Right lobe of liver (tissue), 6 donors: ENCODE data around the gene LHFPL2. TPM values are rescaled to one million over a fixed set of nuclear protein-coding genes. Genes with fewer than 3 reads are reported as not detected.

Source experiments
- ATAC-seq, 4 donors: fragments of 200-7000 bp; cut with Tn5 transposase; one replicate each; pipeline ENCODE4 v1.9.1; 2020; ENCODE audit warnings: mild to moderate bottlenecking in 4 of 4, moderate library complexity in 4 of 4
- DNase-seq, 3 donors: peaks; one replicate each; pipeline ENCODE4 v3.0.0-alpha.2; 2020
- H3K27ac ChIP-seq, 3 donors: fragments of 200-600 bp; one replicate each; pipeline ENCODE4 v1.8.0; 2022
- H3K27me3 ChIP-seq, 2 donors: fragments of 200-600 bp; one replicate each; pipeline ENCODE4 v1.8.0; 2022
- H3K36me3 ChIP-seq, 4 donors: fragments of 200-600 bp; sonication (generic) in 1 of 4; one replicate each; pipeline versions ENCODE4 v1.5.1 to v1.8.0; 2017 to 2022; ENCODE audit warnings: control low read depth in 1 of 4
- H3K4me1 ChIP-seq, 4 donors: fragments of 200-600 bp; sonication (generic) in 1 of 4; one replicate each; pipeline versions ENCODE4 v1.5.1 to v1.8.0; 2017 to 2022; ENCODE audit warnings: control low read depth in 1 of 4
- H3K4me3 ChIP-seq, 3 donors: fragments of 200-600 bp; one replicate each; pipeline ENCODE4 v1.8.0; 2022
- H3K9me3 ChIP-seq, 4 donors: fragments of 200-600 bp; sonication (generic) in 1 of 4; one replicate each; pipeline versions ENCODE4 v1.5.1 to v1.8.0; 2017 to 2022; ENCODE audit warnings: control low read depth in 1 of 4
- CTCF ChIP-seq, 4 donors: fragments of 200-600 bp in 3 of 4; fragments of 450-650 bp in 1 of 4; IDR thresholded peaks; one replicate each; pipeline versions ENCODE4 v1.5.1 to v1.8.0; 2016 to 2022; ENCODE audit warnings: antibody characterized with exemption in 4 of 4, mild to moderate bottlenecking in 2 of 4
- POLR2A ChIP-seq: fragments of 450-650 bp; IDR thresholded peaks from one replicate; pipeline ENCODE4 v1.6.1; 2017; ENCODE audit warnings: antibody characterized with exemption, mild to moderate bottlenecking
- WGBS: methylation state at CpG from one replicate; pipeline ENCODE4 v1.1.6; 2018; ENCODE audit warnings: low coverage, low lambda C conversion rate; ENCODE audit not compliant: insufficient coverage; ENCODE audit errors: missing lambda C conversion rate; 5-methylcytosine and 5-hydroxymethylcytosine counted together
- intact Hi-C, 2 donors: fragments of 100-400 bp; cut with DNase I; formaldehyde crosslinking; loops; one replicate each; pipeline versions ENCODE4 v1.11.2 to v1.14.1; 2022
- total RNA-seq, 6 experiments: library from RNA; depleted of rRNA in 2 of 6; stranded (reverse); fragments of >200 nt in 2 of 6; fragmentation: NEBNext Ultra II Directional in 3 of 6; extraction: Animal tissue kit (Norgen Biotek cat#: 25700) in 3 of 6; gene quantifications; one replicate each; pipeline versions ENCODE4 v1.1.0 to v1.2.4, GENCODE V29; 2016 to 2023
- donor health status: DM: no; HTN: yes; CAD: no.
- donor health status: DM: no; HTN: no; CAD: no.
- donor health status: DM: no; HTN: no; CAD: no.
- donor health status: DM: no; HTN: yes; CAD: no.
- donor health status: DM: no; HTN: yes; CAD: no.

LHFPL2 gene
- total RNA-seq, 6 experiments from 2014 or later, result 2.6 to 11.8 (median 4.3) TPM

GRCh38 chr5:78570646-78571045, 77.9 kb downstream of the LHFPL2 start:
- Histone ChIP-seq H3K27ac (no peak overlapping the region), H3K36me3 (no peaks in the 10 kb centered on the region), H3K9me3 (no peaks in the 10 kb centered on the region), H3K4me3 (no peak overlapping the region), H3K4me1 (peaks cover 0 to 13% (median 0%) of the 10 kb centered on the region in 4 donors), H3K27me3 (no peaks in the 10 kb centered on the region)
- intact Hi-C loops, result no loop called here
- ATAC-seq (no peak), DNase-seq (no peak)
- 78% methylated on average over 5 of the region's 5 CpGs for WGBS
- TF ChIP-seq CTCF (IDR thresholded peaks at IDR 0.05) (no peak), POLR2A (no peak)

GRCh38 chr5:78569441-78569840, 79.1 kb downstream of the LHFPL2 start:
- H3K27me3 ChIP-seq, result no peaks in the 10 kb centered on the region
- no peaks in the 10 kb centered on the region for H3K9me3 ChIP-seq
- peak in 1 of 4 donors; percentile 12 for ATAC-seq
- peak in 1 of 3 donors; percentile 43 for DNase-seq
- intact Hi-C loops, result no loop called here
- H3K4me3 ChIP-seq, result no peak overlapping the region
- H3K36me3 ChIP-seq, result no peaks in the 10 kb centered on the region
- H3K4me1 ChIP-seq, result peaks cover 0 to 6% (median 0%) of the 10 kb centered on the region in 4 donors
- no peak for TF ChIP-seq POLR2A
- no peak for TF ChIP-seq CTCF (IDR thresholded peaks at IDR 0.05)
- no peak overlapping the region for H3K27ac ChIP-seq
- WGBS, result 23% methylated on average over 5 of the region's 10 CpGs

- H3K36me3 ChIP-seq, result no peaks in the 10 kb centered on the region
- intact Hi-C loops, result no loop called here
- no peaks in the 10 kb centered on the region for H3K9me3 ChIP-seq
- no peak overlapping the region for H3K4me3 ChIP-seq
- H3K4me1 ChIP-seq, result no peaks in the 10 kb centered on the region
- H3K27ac ChIP-seq, result no peak overlapping the region
- ATAC-seq (no peak), DNase-seq (no peak)
- TF ChIP-seq POLR2A (no peak), CTCF (IDR thresholded peaks at IDR 0.05) (no peak)
- H3K27me3 ChIP-seq, result no peaks in the 10 kb centered on the region
- 71% methylated on average over 2 of the region's 3 CpGs for WGBS
Measured at GRCh38 chr5:78568676-78569075, 79.9 kb downstream of the LHFPL2 start.

GRCh38 chr5:78568212-78568611, 80.4 kb downstream of the LHFPL2 start:
- 62% methylated on average over 5 of the region's 5 CpGs for WGBS
- H3K27me3 ChIP-seq, result no peaks in the 10 kb centered on the region
- ATAC-seq (peak; percentile 15 to 49 (median 27)), DNase-seq (no peak)
- intact Hi-C loops, result no loop called here
- H3K4me1 ChIP-seq, result no peaks in the 10 kb centered on the region
- H3K36me3 ChIP-seq, result no peaks in the 10 kb centered on the region
- no peak for TF ChIP-seq CTCF (IDR thresholded peaks at IDR 0.05)
- TF ChIP-seq POLR2A, result no peak
- no peak overlapping the region for H3K4me3 ChIP-seq
- H3K27ac ChIP-seq, result no peak overlapping the region
- H3K9me3 ChIP-seq, result no peaks in the 10 kb centered on the region

GRCh38 chr5:78567617-78568016, 81.0 kb downstream of the LHFPL2 start:
- Histone ChIP-seq H3K4me1 (no peaks in the 10 kb centered on the region), H3K4me3 (no peak overlapping the region), H3K9me3 (no peaks in the 10 kb centered on the region), H3K27me3 (no peaks in the 10 kb centered on the region), H3K36me3 (no peaks in the 10 kb centered on the region), H3K27ac (no peak overlapping the region)
- 70% methylated on average over 3 of the region's 3 CpGs for WGBS
- no peak for TF ChIP-seq POLR2A
- TF ChIP-seq CTCF (IDR thresholded peaks at IDR 0.05), result no peak
- DNase-seq (no peak), ATAC-seq (no peak)
- intact Hi-C loops, result no loop called here
